HL-60/S4 treated with retinoic acid at 250 ng/mL for 4 days and 3 days (cell line): ENCODE results near the gene TMEM25.
"Not testable (repeated sequence)": the region's sequence is repeated elsewhere in the genome, so short reads cannot be mapped to it uniquely, and the experiment has no call there.

ENCODE experiments used
- in situ Hi-C: fragments of 300-500 bp; cut with MboI; formaldehyde crosslinking; loops from 2 replicates; pipeline ENCODE4 v1.7.0; 2022; ENCODE audit warnings: low sequenced_read_pairs

The TMEM25 gene

DNA sequence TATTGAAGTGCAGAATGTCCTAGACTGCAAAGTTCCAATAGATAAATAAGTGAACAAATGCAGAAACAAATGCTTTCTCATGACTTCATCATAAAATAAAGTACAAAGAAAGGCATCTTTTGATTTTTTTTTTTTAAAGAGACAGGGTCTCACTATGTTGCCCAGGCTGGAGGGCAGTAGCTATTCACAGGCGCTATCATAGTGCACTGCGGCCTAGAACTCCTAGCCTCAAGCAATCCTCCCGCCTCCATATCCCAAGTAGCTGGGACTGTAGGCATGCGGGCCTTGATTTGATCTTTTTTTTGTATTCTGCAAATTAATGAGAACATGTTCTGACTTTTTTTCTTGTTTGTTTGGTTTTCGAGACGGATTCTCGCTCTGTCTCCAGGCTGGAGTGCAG is 43.6 kb downstream of the TMEM25 start:
- in situ Hi-C loops: no loop called here

DNA sequence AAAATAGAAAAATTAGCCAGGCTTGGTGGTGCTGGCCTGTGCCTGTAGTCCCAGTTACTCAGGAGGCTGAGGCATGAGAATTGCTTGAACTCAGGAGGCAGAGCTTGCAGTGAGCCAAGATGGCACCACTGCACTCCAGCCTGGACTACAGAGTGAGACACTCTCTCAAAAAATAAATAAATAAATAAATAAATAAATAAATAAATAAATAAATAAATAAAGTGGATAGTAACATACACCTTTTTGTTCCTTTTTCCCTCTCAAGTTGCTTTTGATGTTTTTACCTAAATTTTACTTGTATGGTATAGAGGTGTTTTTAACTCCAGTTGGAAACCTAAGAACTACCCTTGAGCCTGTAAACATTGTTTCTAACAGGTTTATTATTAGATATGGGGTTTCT is 47.0 kb downstream of the TMEM25 start:
- in situ Hi-C loops: not testable (repeated sequence)

DNA sequence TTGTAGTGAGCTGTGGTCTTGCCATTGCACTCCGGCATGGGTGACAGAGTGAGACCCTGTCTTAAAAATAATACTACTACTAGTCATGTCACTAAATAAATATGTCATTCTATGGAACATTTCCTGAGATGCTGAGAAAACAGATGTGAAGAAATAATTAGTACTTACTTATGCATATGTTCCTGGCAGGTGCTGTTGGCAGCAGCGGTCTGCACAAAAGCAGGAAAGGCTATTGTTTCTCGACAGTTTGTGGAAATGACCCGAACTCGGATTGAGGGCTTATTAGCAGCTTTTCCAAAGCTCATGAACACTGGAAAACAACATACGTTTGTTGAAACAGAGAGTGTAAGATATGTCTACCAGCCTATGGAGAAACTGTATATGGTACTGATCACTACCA is 50.1 kb downstream of the TMEM25 start:
- in situ Hi-C loops: no loop called here
